C4-2B (cell line): ENCODE data around the gene KPNB1.

Experiments used
- ZFX ChIP-seq: fragments of 450-650 bp; IDR thresholded peaks from 2 replicates; pipeline ENCODE4 v1.6.1; 2017
- TF ChIP-seq, protein P1 (sequence below): fragments of 450-650 bp; conservative IDR thresholded peaks from 2 replicates; pipeline ENCODE4 v1.5.1; 2017; ENCODE audit warnings: mild to moderate bottlenecking

DNA sequence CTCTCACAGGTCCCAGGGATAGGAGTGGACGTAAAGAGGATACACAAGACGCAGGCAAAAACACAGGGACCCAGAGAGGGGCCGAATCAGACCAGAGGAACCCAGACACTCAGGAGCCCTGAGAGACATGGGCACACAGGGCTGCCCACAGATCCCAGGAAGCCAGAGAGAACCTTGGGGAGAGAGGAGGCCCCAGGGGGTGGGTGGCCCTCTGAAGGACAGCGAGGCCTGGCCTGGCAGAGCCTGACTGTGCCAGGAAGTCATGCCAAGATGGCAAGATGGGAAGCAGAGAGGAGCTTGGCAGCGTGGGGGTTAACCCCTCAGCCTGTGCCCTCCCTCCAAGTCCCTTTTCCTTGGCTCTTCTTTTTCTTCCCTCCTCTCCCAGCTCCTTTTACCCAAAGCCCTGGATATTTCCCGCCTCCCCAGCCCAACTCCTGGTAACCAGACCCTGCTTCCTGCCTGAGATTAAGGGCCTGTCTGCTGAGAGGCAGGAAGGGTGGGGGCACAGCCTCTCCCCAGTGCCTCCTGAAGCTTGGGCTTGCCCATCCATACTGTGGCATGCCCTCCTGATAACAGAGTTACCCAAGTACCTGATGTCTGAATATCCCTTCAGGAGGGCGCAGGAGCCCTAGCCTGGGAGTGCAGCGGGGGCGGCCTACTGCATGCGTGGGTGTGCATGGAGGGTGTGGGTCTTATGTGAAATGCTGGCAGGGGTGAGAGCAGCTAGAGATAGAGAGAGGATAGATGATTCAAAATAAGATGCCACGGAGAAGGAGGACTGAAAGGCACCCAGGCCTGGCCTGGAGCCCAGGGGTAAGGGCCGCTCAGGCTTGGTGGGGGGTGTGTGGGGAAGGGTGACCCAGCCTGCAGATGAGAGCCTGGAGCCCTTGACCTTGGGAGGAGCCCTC, 77.3 kb downstream of the KPNB1 start:
- TF ChIP-seq, protein P1, sequence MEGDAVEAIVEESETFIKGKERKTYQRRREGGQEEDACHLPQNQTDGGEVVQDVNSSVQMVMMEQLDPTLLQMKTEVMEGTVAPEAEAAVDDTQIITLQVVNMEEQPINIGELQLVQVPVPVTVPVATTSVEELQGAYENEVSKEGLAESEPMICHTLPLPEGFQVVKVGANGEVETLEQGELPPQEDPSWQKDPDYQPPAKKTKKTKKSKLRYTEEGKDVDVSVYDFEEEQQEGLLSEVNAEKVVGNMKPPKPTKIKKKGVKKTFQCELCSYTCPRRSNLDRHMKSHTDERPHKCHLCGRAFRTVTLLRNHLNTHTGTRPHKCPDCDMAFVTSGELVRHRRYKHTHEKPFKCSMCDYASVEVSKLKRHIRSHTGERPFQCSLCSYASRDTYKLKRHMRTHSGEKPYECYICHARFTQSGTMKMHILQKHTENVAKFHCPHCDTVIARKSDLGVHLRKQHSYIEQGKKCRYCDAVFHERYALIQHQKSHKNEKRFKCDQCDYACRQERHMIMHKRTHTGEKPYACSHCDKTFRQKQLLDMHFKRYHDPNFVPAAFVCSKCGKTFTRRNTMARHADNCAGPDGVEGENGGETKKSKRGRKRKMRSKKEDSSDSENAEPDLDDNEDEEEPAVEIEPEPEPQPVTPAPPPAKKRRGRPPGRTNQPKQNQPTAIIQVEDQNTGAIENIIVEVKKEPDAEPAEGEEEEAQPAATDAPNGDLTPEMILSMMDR = no peak
- no peak for TF ChIP-seq ZFX
